ENCODE results near the gene GATAD2B.
A peak's percentile ranks its signal among the peaks of the same experiment; 100 is the strongest.
"Not testable (repeated sequence)": the region's sequence is repeated elsewhere in the genome, so short reads cannot be mapped to it uniquely, and the experiment has no call there.

The GATAD2B gene

GRCh38 chr1:153796786-153797659, 125.7 kb downstream of the GATAD2B start:
- peak; percentile 57 to 84 (median 79) for DNase-seq (ENCODE audit: low read depth in 3 of 3)

GRCh38 chr1:153795934-153796785, 126.6 kb downstream of the GATAD2B start:
- no peak for DNase-seq (ENCODE audit: low read depth in 3 of 3)

GRCh38 chr1:153795330-153795837, 127.4 kb downstream of the GATAD2B start:
- DNase-seq (ENCODE audit: low read depth in 3 of 3), result no peak

- no peak for DNase-seq (ENCODE audit: low read depth in 3 of 3)
Observed at GRCh38 chr1:153794624-153795329, 128.0 kb downstream of the GATAD2B start.

GRCh38 chr1:153793973-153794615, 128.7 kb downstream of the GATAD2B start:
- no peak for DNase-seq (ENCODE audit: low read depth in 3 of 3)

- no peak for DNase-seq (ENCODE audit: low read depth in 3 of 3)
Observed at GRCh38 chr1:153793261-153793972, 129.4 kb downstream of the GATAD2B start.

- no peak for DNase-seq (ENCODE audit: low read depth in 3 of 3)
Observed at GRCh38 chr1:153792631-153793041, 130.1 kb downstream of the GATAD2B start.

GRCh38 chr1:153791648-153792253, 131.0 kb downstream of the GATAD2B start:
- no peak for DNase-seq (ENCODE audit: low read depth in 3 of 3)

GRCh38 chr1:153790966-153791647, 131.7 kb downstream of the GATAD2B start:
- no peak for DNase-seq (ENCODE audit: low read depth in 3 of 3)

GRCh38 chr1:153790313-153790965, 132.3 kb downstream of the GATAD2B start:
- no peak for DNase-seq (ENCODE audit: low read depth in 3 of 3)

- no peak for DNase-seq (ENCODE audit: low read depth in 3 of 3)
Observed at GRCh38 chr1:153789478-153790034, 133.2 kb downstream of the GATAD2B start.

GRCh38 chr1:153786038-153786790, 136.6 kb downstream of the GATAD2B start:
- DNase-seq (ENCODE audit: low read depth in 3 of 3), result no peak

GRCh38 chr1:153783233-153784190, 139.3 kb downstream of the GATAD2B start:
- DNase-seq (ENCODE audit: low read depth in 3 of 3), result peak; percentile 82 to 90 (median 84)

- not testable (repeated sequence) for DNase-seq (ENCODE audit: low read depth in 3 of 3)
Observed at GRCh38 chr1:153782648-153783047, 140.1 kb downstream of the GATAD2B start.

GRCh38 chr1:153780551-153780950, 142.2 kb downstream of the GATAD2B start:
- no peak for DNase-seq (ENCODE audit: low read depth in 3 of 3)

GRCh38 chr1:153779781-153780541, 142.8 kb downstream of the GATAD2B start:
- no peak for DNase-seq (ENCODE audit: low read depth in 3 of 3)

All from stimulated activated CD4-positive, alpha-beta T cell treated with anti-CD3 and anti-CD28 coated beads, TNF-alpha, amount 100 ng/mL, for 24 hours (primary cell).